HG03442 (cell line): ENCODE measurements around the gene SRRD.

Source experiments
- ATAC-seq: cut with Tn5 transposase; IDR thresholded peaks from one replicate; pipeline ENCODE4 v1.9.1; 2021; ENCODE audit warnings: mild to moderate bottlenecking, moderate library complexity; ENCODE audit not compliant: unreplicated experiment

The SRRD gene

DNA sequence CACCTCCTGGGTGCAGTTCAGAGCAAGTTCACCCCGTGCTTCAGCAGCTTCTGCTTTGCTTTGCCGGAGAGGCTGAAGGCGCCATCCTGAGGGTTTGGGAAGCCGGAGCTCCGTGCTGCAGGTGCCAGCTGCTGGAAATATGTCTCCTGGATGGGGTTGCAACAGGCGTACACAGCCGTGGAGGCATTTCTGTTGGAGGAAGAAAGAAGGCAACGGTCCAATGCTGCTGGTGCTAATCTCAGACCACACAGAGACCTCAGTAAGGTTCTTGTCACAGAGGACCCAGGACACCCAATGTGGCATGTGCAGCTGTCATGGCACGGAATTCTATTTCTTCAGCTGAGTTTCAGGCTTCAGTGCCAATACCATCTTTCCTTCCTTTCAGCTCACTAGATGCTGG is 30.5 kb upstream of the SRRD start:
- no peak for ATAC-seq

DNA sequence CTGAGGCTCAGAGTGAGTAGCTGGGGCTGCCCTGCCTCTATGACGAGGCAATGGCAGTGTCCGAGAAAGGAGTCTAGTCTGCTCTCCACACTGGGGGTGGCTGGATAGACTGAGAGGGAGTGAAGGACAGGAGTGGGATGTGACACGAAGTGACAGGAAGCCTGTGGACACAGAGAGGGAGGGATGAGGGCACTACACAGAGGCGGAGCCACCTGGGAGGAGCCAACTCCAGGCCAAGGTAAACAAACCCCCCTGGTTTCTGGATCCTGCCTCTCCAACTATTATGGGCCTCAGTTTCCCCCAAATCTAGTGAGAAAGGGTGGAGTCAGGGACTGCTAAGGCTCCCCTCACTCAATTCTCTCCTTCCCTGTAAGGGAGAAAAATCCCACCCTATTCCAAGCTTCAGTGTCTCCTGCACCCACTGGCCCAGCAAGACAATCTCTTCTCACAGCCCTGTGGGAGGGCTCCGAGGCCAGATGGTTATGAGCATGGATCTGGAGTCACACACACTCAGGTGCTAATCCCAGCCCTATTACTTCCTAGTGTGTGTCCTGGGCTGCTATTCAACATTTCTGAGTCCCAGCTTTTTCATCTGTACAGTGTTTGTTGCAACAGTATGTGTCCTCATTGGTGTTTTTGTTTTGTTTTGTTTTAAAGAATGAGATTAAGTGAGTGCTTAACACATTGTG is 29.7 kb upstream of the SRRD start:
- no peak for ATAC-seq

- ATAC-seq = no peak
Measured at GRCh38 chr22:26457661-26458272, 25.9 kb upstream of the SRRD start.

- ATAC-seq = no peak
Measured at GRCh38 chr22:26460202-26460601, 23.5 kb upstream of the SRRD start.

DNA sequence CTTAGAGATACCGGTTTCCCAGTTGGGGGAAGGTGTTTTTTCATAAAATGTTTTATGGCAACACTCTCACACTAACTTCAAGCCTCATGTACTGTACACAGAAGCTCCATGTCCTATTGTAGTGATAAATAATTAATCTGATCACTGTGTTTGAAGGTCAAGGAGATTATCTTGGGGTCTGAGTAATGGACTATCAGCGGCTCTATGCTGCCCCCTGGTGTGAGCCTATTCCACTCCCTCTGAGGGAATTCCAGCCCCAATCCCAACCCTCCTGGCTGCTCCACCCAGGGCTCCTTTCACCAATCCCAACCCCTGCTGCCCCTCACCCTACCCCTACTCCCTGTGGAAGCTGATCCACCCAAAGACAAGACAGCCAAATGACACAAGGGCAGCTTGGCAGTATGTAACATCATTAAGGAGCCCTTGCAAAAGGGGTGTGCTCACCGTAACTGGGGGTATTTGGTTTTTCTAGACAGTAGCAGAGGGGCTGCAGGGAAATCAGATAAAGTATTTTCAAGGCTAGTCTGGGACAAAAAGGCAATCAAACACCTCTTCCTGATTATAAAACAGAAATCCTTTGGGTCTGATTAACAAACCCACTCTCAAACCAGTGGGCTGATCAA is 22.4 kb upstream of the SRRD start:
- no peak for ATAC-seq

- no peak for ATAC-seq
Measured at GRCh38 chr22:26462051-26462450, 21.6 kb upstream of the SRRD start.

DNA sequence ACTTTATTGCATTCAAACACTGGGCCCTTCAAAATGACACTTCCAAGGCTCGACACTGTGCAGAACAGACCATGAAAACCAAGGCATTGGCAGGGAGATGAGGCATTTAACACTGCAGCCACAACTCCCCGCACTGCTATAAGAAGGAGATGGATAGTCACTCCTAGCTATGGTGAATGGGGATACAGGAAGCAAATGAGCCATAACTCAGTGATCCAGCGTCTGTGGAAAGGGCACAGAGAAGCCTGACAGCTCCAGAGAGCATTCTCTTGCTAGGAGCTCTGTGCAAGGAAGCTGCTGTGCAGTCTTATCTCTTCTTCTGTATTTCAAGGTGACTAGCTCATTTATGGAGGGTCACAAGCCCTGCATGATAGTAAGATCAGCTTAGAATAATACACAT is 21.0 kb upstream of the SRRD start:
- no peak for ATAC-seq

- no peak for ATAC-seq
Measured at GRCh38 chr22:26463101-26463661, 20.5 kb upstream of the SRRD start.

DNA sequence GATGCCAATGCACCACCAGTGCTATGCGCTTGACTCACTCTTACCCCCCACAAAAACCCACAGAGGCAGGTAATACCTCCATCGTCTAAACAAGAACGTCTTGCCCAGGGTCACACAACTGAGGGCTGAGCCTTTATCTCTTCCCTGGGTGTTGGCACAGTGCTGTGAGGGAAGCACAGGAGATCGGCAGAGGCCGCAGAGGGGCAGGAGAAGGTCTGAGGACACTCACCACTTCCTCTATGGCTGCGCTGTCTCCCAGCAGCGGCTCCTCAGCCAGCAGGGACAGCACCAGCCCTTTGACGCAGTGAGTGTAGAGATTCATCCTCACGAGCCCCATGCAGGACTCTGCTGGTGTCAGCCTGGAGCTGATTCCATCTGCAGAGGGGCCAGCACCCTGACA is 20.0 kb upstream of the SRRD start:
- no peak for ATAC-seq

DNA sequence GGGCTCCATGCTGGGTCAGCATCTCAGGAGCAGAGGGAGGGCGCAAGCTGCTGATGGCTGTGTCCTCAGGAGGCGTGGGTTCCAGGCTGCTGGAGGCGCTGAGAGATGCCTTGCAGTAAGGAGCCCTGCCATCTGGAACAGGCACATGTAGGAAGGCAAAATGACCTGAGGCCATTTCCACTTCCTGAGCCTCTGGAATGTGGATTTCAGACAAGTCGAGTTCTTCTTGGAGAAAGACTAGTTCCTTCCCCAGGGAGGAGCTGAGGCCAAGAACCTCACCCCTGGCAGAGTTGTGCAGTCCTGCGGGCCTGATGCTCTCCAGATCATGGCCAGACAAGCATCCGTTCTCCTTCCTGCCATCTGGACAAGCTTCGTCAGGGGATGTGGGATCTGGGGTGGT is 19.4 kb upstream of the SRRD start:
- ATAC-seq = no peak

DNA sequence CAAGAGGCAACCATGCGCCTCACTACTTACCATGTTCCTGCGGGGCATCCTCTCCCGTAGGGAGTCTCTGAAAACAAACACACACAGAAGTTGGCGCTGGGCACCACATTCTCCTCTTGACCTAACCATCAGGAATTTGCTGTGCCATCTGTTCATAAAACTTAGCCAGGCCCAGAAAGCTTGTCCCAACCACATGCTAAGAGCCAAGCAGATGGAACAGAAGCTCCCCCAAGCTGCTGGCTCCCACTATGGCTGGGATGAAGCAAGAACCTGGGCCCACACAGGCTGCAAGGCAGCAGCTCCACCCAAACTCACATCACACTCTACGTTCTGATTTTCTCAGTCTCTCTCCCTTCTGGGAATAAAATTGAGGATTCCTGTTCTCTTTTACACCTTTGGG is 17.5 kb upstream of the SRRD start:
- ATAC-seq = no peak

GRCh38 chr22:26470807-26471206 is 12.9 kb upstream of the SRRD start:
- no peak for ATAC-seq

- ATAC-seq = no peak
Measured at GRCh38 chr22:26471522-26471921, 12.2 kb upstream of the SRRD start.

DNA sequence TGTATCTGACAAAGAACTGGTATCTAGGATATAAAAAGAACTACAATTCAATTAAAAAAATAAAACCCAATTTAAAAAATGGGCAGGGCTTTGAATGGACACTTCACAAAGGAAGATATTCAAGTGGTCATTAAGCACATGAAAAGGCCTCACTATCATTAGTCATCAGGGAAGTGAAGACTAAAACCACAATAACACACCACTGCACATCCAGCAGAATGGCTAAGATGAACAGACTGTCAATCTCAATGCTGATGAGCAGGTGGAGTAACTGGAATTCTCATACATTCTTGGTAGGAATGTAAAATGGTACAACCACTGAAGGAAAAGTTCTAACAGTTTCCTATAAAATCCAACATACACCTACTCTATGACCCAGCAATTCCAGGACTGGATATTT is 9.0 kb upstream of the SRRD start:
- no peak for ATAC-seq

DNA sequence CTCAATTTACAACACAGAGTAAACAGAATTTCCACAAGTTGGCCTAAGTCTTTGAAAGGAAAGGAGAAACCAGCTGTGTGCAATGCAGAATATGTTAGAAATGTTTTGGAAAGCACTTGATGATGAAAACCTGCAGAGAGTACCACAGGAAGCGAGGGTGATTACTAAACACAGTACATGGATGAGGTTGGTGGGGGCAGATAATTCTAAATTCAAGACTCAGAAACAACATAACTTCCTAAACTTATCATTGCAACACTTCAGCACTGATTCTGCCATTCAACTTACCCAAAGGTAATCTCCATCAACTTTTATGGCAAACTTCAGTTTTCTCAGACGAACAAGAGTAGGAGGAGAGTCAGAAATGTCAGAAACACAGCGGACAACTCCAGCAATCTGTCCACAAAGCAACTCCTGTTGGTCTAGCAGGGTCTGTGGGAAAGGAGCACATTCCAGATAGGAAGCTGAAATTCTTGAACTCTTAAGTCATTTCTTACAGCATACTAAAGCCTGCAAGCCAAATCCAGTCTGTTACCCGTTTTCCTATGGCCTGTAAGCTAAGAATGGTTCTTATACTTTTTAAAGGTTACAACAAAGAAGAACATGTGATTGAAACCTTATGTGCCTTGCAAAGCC is 6.9 kb upstream of the SRRD start:
- no peak for ATAC-seq

DNA sequence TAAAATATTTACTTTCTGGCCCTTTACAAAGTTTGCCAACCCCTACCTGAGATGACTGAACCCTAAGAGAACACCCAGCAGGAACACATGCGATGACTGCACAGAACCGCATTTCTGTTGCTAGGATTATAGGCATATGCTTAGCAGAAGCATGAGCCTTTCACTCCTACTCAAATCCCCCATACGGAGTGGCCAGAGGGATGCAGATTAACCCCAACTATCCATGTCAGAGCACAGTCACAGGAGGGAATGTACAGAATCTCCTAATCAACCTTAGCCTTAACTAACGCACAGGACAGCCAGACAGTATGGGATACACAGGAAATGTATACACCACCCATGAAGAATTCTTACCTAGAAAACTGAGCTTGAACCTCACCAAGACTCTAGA is 6.3 kb upstream of the SRRD start:
- ATAC-seq = no peak

- no peak for ATAC-seq
Measured at GRCh38 chr22:26479043-26479791, 4.5 kb upstream of the SRRD start.

DNA sequence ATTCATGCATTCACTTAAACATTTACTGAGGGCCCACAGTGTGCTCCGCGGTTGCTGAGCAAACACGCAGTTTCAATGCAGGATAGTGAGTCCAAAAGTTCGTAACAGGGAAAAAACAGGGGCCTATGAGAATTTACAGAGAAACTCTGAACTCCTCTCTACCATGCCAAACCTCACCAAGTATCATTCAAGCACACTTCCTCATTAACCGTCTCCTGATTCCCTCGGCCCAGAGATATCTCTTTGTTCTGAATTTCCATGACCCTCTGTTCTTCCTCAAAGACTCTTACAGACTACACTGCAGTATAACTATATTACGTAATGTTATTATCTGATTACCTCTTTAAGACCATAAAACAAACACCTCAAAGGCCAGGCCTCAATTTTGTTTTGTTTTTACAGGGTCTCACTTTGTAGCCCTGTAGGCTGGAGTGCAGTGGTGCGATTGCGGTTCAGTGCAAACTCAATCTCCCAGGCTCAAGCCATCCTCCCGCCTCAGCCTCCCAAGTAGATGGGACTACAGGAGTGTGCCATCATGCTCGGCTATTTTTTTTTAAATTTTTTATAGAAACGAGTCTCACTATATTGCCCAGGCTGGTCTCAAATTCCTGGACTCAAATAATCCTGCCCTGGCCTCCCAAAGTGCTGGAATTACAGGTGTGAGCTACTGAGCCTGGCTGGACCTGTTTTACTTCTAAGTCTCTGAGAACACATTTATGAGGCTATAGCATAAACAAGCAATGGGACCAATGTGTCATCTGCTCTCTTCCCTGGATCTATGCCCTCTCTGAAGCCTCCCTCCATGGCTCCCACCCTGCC is 3.7 kb upstream of the SRRD start:
- ATAC-seq = no peak

GRCh38 chr22:26480611-26480932 is 3.1 kb upstream of the SRRD start:
- ATAC-seq = no peak

DNA sequence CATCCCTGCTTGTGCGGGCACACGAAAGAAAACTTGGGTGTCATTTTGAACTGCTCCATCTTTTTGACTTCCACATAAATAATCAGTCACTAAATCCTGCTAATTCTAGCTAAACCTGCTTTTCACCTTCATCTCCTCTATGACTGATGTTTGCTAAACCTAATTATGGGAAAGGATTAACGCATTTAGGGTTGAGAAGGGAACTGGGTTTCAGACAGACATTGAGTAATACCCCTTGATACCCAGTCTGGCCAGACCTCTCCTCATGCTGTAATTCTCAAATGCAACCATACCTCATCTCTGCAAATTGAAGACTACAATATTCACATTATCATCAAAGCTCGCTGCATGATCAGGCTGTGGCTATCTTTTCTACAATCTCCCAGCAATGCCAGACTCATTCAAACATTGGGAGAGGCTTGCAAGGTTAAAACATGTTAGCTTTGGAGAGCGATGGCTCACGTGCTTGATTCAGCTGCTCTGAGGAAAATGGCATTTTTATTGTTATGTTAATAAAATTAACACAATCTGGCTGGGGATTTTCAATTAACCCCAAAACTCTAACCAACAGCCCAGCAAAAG is 2.5 kb upstream of the SRRD start:
- no peak for ATAC-seq
